HG03469 (cell line): ENCODE data around the gene PRKCQ.
"Not testable (repeated sequence)": the region's sequence is repeated elsewhere in the genome, so short reads cannot be mapped to it uniquely, and the experiment has no call there.

Experiments used
- ATAC-seq: cut with Tn5 transposase; IDR thresholded peaks from one replicate; pipeline ENCODE4 v1.9.1; 2021; ENCODE audit warnings: mild to moderate bottlenecking, moderate library complexity, moderate number of reproducible peaks; ENCODE audit not compliant: unreplicated experiment

PRKCQ gene

GRCh38 chr10:6597478-6597877 lies 17.4 kb upstream of the PRKCQ start:
- no peak for ATAC-seq

GRCh38 chr10:6595499-6595898 lies 15.4 kb upstream of the PRKCQ start:
- no peak for ATAC-seq

GRCh38 chr10:6593241-6593671 lies 13.2 kb upstream of the PRKCQ start:
- no peak for ATAC-seq

GRCh38 chr10:6592080-6592479 lies 12.0 kb upstream of the PRKCQ start:
- ATAC-seq: no peak

- ATAC-seq: no peak
Measured at GRCh38 chr10:6591668-6592067, 11.6 kb upstream of the PRKCQ start.

GRCh38 chr10:6590100-6590499 lies 10.0 kb upstream of the PRKCQ start:
- ATAC-seq: no peak

GRCh38 chr10:6589287-6590094 lies 9.4 kb upstream of the PRKCQ start:
- no peak for ATAC-seq

- no peak for ATAC-seq
Measured at GRCh38 chr10:6588845-6589244, 8.8 kb upstream of the PRKCQ start.

DNA sequence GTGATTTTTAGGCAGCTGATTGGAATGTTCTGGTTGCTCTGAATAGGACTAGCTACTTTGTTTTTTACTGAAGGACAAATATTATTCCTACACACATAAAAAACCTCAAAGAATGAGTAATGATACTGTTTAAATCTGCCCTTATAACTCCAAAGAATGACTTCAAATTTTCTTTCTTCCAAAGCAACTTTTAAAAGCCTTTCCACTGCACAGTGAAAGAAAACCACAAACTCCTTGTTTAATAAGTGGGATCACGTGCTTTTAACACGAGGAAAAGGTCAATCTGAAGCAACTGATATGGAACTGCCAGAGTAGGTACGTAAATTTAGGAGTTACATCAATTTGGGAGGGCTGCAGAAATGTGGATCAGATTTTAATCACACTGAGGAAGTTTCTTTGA lies 8.0 kb upstream of the PRKCQ start:
- ATAC-seq: no peak

- ATAC-seq: no peak
Measured at GRCh38 chr10:6586501-6586900, 6.4 kb upstream of the PRKCQ start.

- no peak for ATAC-seq
Measured at GRCh38 chr10:6583447-6583846, 3.4 kb upstream of the PRKCQ start.

GRCh38 chr10:6582913-6583312 lies 2.8 kb upstream of the PRKCQ start:
- ATAC-seq: not testable (repeated sequence)

GRCh38 chr10:6582298-6582697 lies 2.2 kb upstream of the PRKCQ start:
- ATAC-seq: no peak

- no peak for ATAC-seq
Measured at GRCh38 chr10:6581778-6582228, 1.7 kb upstream of the PRKCQ start.

DNA sequence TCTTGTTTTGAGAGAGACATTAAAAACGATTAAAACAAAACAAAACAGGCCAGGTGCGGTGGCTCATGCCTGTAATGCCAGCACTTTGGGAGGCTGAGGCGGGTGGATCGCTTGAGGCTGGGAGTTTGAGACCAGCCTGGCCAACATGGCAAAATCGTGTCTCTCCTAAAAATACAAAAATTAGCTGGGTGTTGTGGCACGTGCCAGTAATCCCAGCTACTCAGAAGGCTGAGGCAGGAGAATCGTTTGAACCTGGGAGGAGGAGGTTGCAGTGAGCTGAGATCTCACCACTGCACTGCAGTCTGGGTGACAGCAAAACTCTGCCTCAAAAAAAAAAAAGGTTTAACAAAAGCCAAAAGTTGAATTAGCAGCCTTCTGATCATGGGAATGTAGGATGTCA lies 1.1 kb upstream of the PRKCQ start:
- ATAC-seq: not testable (repeated sequence)

DNA sequence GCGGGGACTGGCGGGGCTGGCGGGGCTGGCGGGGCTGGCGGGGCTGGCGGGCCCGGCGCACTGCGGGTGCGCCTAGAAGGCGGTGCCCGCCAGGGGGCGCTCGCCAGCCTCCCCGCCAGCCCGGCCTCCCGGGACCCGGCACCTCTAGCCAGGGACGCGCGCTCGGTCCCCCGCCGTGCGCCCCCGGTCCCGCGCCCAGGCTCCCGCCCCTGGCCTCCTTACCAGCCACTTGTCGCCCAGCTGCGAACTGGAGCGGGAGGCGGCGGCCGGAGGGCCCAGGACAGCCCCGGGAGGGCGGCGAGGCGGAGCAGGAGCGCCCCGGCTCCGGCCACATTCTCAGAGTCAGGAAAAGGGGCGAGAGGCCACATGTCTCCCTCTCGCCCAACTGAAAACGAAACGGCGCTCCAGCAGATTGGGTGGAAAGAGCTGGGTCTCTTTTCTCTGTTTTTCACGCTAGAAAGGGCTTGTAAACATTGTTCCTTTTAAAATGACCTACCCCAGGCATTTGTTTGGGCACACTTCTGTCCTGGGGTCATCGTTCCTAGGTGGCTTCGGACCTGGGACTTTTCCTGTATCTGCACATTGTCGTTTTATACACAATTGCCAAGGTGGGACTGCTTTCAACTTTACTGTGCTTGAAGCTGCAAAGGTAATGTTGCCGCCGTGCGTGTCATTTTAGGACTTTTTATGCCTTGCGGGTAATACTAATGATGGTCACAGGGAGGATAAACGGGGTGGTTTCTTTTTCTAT lies 378 bp upstream of the PRKCQ start:
- ATAC-seq: peak; percentile 63

GRCh38 chr10:6579183-6579903 lies 733 bp downstream of the PRKCQ start:
- ATAC-seq: no peak

DNA sequence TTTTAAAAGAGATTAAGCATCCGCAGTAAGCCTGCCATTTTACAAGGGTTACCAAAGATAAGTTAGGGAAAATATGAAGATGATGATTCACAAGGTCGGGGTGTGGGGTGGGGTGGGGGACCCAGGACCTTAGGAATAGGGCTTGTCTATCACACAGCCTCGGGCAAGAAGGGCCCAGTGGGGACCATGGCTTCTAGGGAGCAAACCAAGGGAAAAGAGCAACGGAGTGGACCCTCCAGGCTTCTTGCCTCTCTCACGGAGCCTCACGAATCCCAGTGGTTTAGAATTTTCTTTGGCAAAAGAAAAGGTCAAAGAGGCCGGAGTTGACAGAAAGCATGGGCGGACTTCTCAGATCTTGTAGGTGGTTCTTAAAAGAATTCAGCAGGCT lies 1.3 kb downstream of the PRKCQ start:
- no peak for ATAC-seq

GRCh38 chr10:6578251-6578771 lies 1.8 kb downstream of the PRKCQ start:
- no peak for ATAC-seq

DNA sequence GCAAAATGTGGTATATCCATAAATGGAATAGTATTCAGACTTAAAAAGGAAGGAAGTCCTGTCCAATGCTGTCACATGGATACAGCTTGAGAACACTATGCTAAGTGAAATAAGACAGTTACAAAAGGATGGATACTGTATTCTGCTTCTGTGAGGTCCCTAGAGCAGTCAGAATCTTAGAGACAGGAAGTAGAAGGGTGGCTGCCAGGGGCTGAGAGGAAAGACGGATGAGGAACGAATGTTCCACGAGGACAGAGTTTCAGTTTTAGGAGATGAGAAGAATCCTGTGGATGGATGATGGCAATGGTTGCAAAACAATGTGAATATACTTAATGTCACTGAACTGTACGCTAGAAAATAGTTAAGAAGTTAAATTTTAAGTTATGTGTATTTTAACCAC lies 3.8 kb downstream of the PRKCQ start:
- ATAC-seq: no peak

DNA sequence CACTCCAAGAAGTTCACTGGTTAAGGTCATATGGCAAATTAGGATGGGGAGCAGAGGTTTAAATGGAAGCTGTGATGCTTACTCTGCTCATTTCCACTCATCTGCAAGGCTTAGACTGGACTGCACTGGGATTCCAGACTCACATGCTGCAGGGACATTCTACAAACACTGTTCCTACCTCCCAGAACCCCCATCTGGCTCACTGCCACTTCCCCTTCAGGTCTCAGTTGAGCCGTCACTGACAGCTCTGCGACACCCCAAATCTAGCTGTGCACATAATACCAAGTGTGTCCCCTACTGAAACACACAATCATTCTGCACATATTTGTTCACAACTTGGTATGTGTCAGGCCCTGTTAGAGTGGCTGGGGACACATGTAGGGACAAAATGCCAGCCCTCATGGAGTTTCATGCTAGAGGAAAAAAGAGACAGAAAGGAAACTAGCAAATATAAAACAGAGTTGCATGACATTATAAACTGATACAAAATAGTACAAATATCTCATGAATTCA lies 5.4 kb downstream of the PRKCQ start:
- no peak for ATAC-seq
